CD4-positive, alpha-beta T cell treated with Interleukin-4 for 4 hours (primary cell): Measurements from ENCODE around the gene TMEM121.
"Not testable (repeated sequence)": the region's sequence is repeated elsewhere in the genome, so short reads cannot be mapped to it uniquely, and the experiment has no call there.

ENCODE experiments used
- DNase-seq: peaks from one replicate; pipeline ENCODE4 v3.0.0-alpha.2; 2020

TMEM121 gene

GRCh38 chr14:105570482-105570881 lies 44.1 kb downstream of the TMEM121 start:
- DNase-seq, result no peak

GRCh38 chr14:105571181-105571951 lies 45.0 kb downstream of the TMEM121 start:
- not testable (repeated sequence) for DNase-seq

- DNase-seq, result not testable (repeated sequence)
These were observed 45.7 kb downstream of the TMEM121 start for GRCh38 chr14:105572063-105572462.

GRCh38 chr14:105573841-105574240 lies 47.5 kb downstream of the TMEM121 start:
- not testable (repeated sequence) for DNase-seq

- DNase-seq, result not testable (repeated sequence)
These were observed 48.0 kb downstream of the TMEM121 start for GRCh38 chr14:105574411-105574810.

- not testable (repeated sequence) for DNase-seq
These were observed 48.8 kb downstream of the TMEM121 start for GRCh38 chr14:105575016-105575700.

- DNase-seq, result no peak
These were observed 50.2 kb downstream of the TMEM121 start for GRCh38 chr14:105576525-105577088.

GRCh38 chr14:105577314-105577861 lies 51.0 kb downstream of the TMEM121 start:
- DNase-seq, result no peak

- DNase-seq, result no peak
These were observed 51.7 kb downstream of the TMEM121 start for GRCh38 chr14:105578070-105578469.

GRCh38 chr14:105579221-105579620 lies 52.8 kb downstream of the TMEM121 start:
- not testable (repeated sequence) for DNase-seq
